ENCODE data around the gene CACNB3.

The CACNB3 gene

DNA sequence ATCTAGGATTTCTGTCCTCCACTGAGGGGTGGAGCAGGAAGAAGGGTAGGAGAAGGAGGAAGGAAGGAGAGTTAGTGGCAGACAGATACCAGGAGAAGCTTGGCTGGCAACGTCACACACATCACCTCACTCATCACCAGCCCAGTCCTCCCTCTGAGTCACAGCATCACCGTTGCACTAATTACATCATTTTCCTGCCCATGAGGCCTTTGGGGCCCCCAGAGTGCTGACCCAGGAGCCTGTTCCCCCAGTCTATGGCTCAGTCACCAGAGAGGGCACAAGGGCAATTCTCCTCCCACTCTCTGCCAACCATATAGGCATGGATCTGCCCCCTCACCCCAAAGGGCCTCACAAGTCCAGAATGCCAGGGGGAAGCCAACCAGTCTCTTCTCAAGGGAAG is 42.8 kb downstream of the CACNB3 start:
- no peak overlapping the region for H4K8ac ChIP-seq (ENCODE audit: low read length)
- no peak overlapping the region for H3K4me2 ChIP-seq (ENCODE audit: low read length, poor library complexity, severe bottlenecking)
- H3K36me3 ChIP-seq (ENCODE audit: control insufficient read depth in 1 of 2, insufficient read depth in 2 of 2, low read depth in 1 of 2, low read length in 2 of 2): no peaks in the 10 kb centered on the region
- no peak overlapping the region for H2BK12ac ChIP-seq (ENCODE audit: low read length in 2 of 2)
- no peak overlapping the region for H2BK5ac ChIP-seq (ENCODE audit: low read depth, low read length, poor library complexity, severe bottlenecking)
- no peaks in the 10 kb centered on the region for H3K79me1 ChIP-seq (replicated peaks; ENCODE audit: low read length, poor library complexity, severe bottlenecking)
- no peak overlapping the region for H3K14ac ChIP-seq (ENCODE audit: low read length in 2 of 2)
- WGBS: 60% methylated on average over 2 of the region's 2 CpGs
- peaks cover 57 to 60% of the 10 kb centered on the region in 2 experiments for H3K27me3 ChIP-seq (ENCODE audit: control insufficient read depth in 1 of 2, insufficient read depth in 1 of 2, low read length in 2 of 2)
- H3K4ac ChIP-seq (ENCODE audit: low read depth in 1 of 2, low read length in 2 of 2): no peak overlapping the region
- no peak overlapping the region for H2AK5ac ChIP-seq (ENCODE audit: low read length, severe bottlenecking)
- no peak overlapping the region for H3K23ac ChIP-seq (ENCODE audit: low read length in 2 of 2)
- no peak overlapping the region for H3K9ac ChIP-seq (ENCODE audit: low read length)
- H3K4me3 ChIP-seq (ENCODE audit: insufficient read depth in 1 of 2, low read depth in 1 of 2, low read length in 2 of 2): no peak overlapping the region
- DNase-seq: no peak
- H2BK120ac ChIP-seq (ENCODE audit: low read depth, low read length): no peak overlapping the region
- H3K4me1 ChIP-seq (ENCODE audit: control insufficient read depth, insufficient read depth, low read depth, low read length): peaks cover 9% of the 10 kb centered on the region
- no peaks in the 10 kb centered on the region for H3K9me3 ChIP-seq (ENCODE audit: control insufficient read depth, low read length)
- H2AFZ ChIP-seq (ENCODE audit: low read depth, low read length): no peak overlapping the region
- no peak overlapping the region for H2BK15ac ChIP-seq (ENCODE audit: low read depth, poor library complexity, severe bottlenecking)
- H3K27ac ChIP-seq (ENCODE audit: low read length, poor library complexity, severe bottlenecking): no peak overlapping the region
- no peak overlapping the region for H4K91ac ChIP-seq (ENCODE audit: low read length)
- no peak overlapping the region for H3K18ac ChIP-seq (ENCODE audit: low read depth in 1 of 2, low read length in 2 of 2)

DNA sequence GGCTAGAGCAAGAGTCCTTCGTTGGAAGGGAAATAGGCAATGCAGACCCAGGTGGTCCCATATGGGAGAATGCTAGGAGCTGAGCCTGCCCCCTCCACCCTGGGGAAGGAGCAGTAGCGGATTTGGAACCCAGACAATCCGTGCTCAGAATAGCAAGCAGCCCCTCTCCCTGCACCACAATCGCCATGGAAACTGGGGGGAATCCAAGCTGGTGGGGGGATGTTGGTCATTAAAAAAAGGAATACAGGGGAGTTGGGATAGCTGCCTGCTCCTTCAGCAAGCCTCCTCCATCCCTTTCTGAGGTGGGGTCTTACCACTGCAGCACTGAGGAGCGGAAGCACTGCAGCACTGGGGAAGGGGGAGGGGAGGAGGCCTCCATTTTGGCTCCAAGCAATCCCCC is 44.5 kb downstream of the CACNB3 start:
- Histone ChIP-seq H3K4me1 (ENCODE audit: control insufficient read depth, insufficient read depth, low read depth, low read length) (peaks cover 9% of the 10 kb centered on the region), H4K8ac (ENCODE audit: low read length) (no peak overlapping the region), H3K27me3 (ENCODE audit: control insufficient read depth in 1 of 2, insufficient read depth in 1 of 2, low read length in 2 of 2) (peaks cover 45 to 48% of the 10 kb centered on the region in 2 experiments), H2BK5ac (ENCODE audit: low read depth, low read length, poor library complexity, severe bottlenecking) (no peak overlapping the region), H2BK12ac (ENCODE audit: low read length in 2 of 2) (no peak overlapping the region), H2AK5ac (ENCODE audit: low read length, severe bottlenecking) (no peak overlapping the region), H3K18ac (ENCODE audit: low read depth in 1 of 2, low read length in 2 of 2) (no peak overlapping the region), H3K36me3 (ENCODE audit: control insufficient read depth in 1 of 2, insufficient read depth in 2 of 2, low read depth in 1 of 2, low read length in 2 of 2) (no peaks in the 10 kb centered on the region), H3K27ac (ENCODE audit: low read length, poor library complexity, severe bottlenecking) (no peak overlapping the region), H2AFZ (ENCODE audit: low read depth, low read length) (no peak overlapping the region), H2BK120ac (ENCODE audit: low read depth, low read length) (no peak overlapping the region), H4K91ac (ENCODE audit: low read length) (no peak overlapping the region), H3K9me3 (ENCODE audit: control insufficient read depth, low read length) (no peaks in the 10 kb centered on the region), H3K4ac (ENCODE audit: low read depth in 1 of 2, low read length in 2 of 2) (no peak overlapping the region), H3K9ac (ENCODE audit: low read length) (no peak overlapping the region), H3K23ac (ENCODE audit: low read length in 2 of 2) (no peak overlapping the region), H3K4me3 (ENCODE audit: insufficient read depth in 1 of 2, low read depth in 1 of 2, low read length in 2 of 2) (no peak overlapping the region), H3K14ac (ENCODE audit: low read length in 2 of 2) (no peak overlapping the region), H3K4me2 (ENCODE audit: low read length, poor library complexity, severe bottlenecking) (no peak overlapping the region), H3K79me1 (replicated peaks; ENCODE audit: low read length, poor library complexity, severe bottlenecking) (no peaks in the 10 kb centered on the region), H2BK15ac (ENCODE audit: low read depth, poor library complexity, severe bottlenecking) (no peak overlapping the region)
- DNase-seq: no peak
- WGBS: 76% methylated on average over 5 of the region's 5 CpGs

GRCh38 chr12:48863291-48863690 is 45.0 kb downstream of the CACNB3 start:
- no peak overlapping the region for H3K23ac ChIP-seq (ENCODE audit: low read length in 2 of 2)
- H4K91ac ChIP-seq (ENCODE audit: low read length): no peak overlapping the region
- no peak overlapping the region for H3K4ac ChIP-seq (ENCODE audit: low read depth in 1 of 2, low read length in 2 of 2)
- no peak overlapping the region for H2BK12ac ChIP-seq (ENCODE audit: low read length in 2 of 2)
- H3K4me1 ChIP-seq (ENCODE audit: control insufficient read depth, insufficient read depth, low read depth, low read length): peaks cover 9% of the 10 kb centered on the region
- H3K14ac ChIP-seq (ENCODE audit: low read length in 2 of 2): no peak overlapping the region
- H3K36me3 ChIP-seq (ENCODE audit: control insufficient read depth in 1 of 2, insufficient read depth in 2 of 2, low read depth in 1 of 2, low read length in 2 of 2): no peaks in the 10 kb centered on the region
- H3K27me3 ChIP-seq (ENCODE audit: control insufficient read depth in 1 of 2, insufficient read depth in 1 of 2, low read length in 2 of 2): peaks cover 43 to 45% of the 10 kb centered on the region in 2 experiments
- no peak overlapping the region for H3K4me3 ChIP-seq (ENCODE audit: insufficient read depth in 1 of 2, low read depth in 1 of 2, low read length in 2 of 2)
- no peak overlapping the region for H2AK5ac ChIP-seq (ENCODE audit: low read length, severe bottlenecking)
- 45% methylated on average over 4 of the region's 4 CpGs for WGBS
- H3K9me3 ChIP-seq (ENCODE audit: control insufficient read depth, low read length): no peaks in the 10 kb centered on the region
- H2BK120ac ChIP-seq (ENCODE audit: low read depth, low read length): no peak overlapping the region
- DNase-seq: no peak
- no peak overlapping the region for H4K8ac ChIP-seq (ENCODE audit: low read length)
- H3K9ac ChIP-seq (ENCODE audit: low read length): no peak overlapping the region
- H3K18ac ChIP-seq (ENCODE audit: low read depth in 1 of 2, low read length in 2 of 2): no peak overlapping the region
- no peak overlapping the region for H2BK5ac ChIP-seq (ENCODE audit: low read depth, low read length, poor library complexity, severe bottlenecking)
- H2BK15ac ChIP-seq (ENCODE audit: low read depth, poor library complexity, severe bottlenecking): no peak overlapping the region
- H3K4me2 ChIP-seq (ENCODE audit: low read length, poor library complexity, severe bottlenecking): no peak overlapping the region
- no peak overlapping the region for H3K27ac ChIP-seq (ENCODE audit: low read length, poor library complexity, severe bottlenecking)
- no peaks in the 10 kb centered on the region for H3K79me1 ChIP-seq (replicated peaks; ENCODE audit: low read length, poor library complexity, severe bottlenecking)
- H2AFZ ChIP-seq (ENCODE audit: low read depth, low read length): no peak overlapping the region

DNA sequence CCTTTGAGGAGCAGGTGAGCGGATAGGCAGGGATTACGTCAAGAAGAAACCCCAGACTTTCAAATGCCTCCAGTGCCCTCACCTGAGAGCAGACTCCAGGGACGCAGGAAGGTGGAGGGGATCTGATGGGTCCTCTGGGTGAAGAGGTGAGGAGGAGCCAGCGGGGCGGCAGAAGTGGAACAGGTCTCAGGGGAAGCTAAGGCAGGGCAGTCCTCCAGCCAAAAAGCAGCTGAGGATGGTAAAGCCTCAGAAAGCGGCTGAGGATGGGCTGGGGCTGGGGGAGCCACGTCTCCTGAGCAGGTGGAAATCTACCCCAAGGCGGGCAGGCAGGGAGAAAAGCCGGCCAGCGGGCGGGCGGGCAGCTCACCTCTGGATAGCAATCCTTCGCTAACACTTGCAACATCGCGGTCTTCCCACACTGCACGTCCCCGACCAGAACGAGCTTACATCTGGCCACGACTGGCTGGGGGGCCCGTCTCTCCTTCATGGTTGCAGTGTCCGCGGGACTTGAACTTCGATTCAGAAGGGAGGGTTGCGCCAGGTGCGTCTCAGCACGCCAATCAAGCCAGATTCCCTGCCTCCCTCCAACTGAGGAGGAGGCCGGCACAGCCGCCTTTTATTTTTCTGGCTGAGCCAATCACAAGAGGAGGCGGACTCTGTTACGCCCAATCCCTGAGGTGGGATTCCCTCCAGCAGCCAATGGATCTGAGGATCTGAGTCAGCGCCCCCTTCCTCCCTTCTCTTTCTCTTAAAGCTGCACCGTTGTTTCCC is 47.2 kb downstream of the CACNB3 start, which contains the start of gene RND1:
RND1 (minus strand) TSS at position 590 of the 771 bp plus-strand sequence; CDS start at position 487, 103 bp downstream.
- H3K4me1 ChIP-seq (ENCODE audit: control insufficient read depth, insufficient read depth, low read depth, low read length): peaks cover 9% of the 10 kb centered on the region
- H3K9me3 ChIP-seq (ENCODE audit: control insufficient read depth, low read length): no peaks in the 10 kb centered on the region
- H3K79me1 ChIP-seq (replicated peaks; ENCODE audit: low read length, poor library complexity, severe bottlenecking): no peaks in the 10 kb centered on the region
- H3K14ac ChIP-seq (ENCODE audit: low read length in 2 of 2): no peak within 1 kb of the TSS
- no peak within 1 kb of the TSS for H4K91ac ChIP-seq (ENCODE audit: low read length)
- H3K27me3 ChIP-seq (ENCODE audit: control insufficient read depth in 1 of 2, insufficient read depth in 1 of 2, low read length in 2 of 2): peaks cover 43 to 45% of the 10 kb centered on the region in 2 experiments
- H2BK5ac ChIP-seq (ENCODE audit: low read depth, low read length, poor library complexity, severe bottlenecking): no peak within 1 kb of the TSS
- no peaks in the 10 kb centered on the region for H3K36me3 ChIP-seq (ENCODE audit: control insufficient read depth in 1 of 2, insufficient read depth in 2 of 2, low read depth in 1 of 2, low read length in 2 of 2)
- H2BK12ac ChIP-seq (ENCODE audit: low read length in 2 of 2): no peak within 1 kb of the TSS
- peak within 1 kb of the TSS; percentile 69 for H2AFZ ChIP-seq (ENCODE audit: low read depth, low read length)
- no peak within 1 kb of the TSS for H2AK5ac ChIP-seq (ENCODE audit: low read length, severe bottlenecking)
- H3K23ac ChIP-seq (ENCODE audit: low read length in 2 of 2): no peak within 1 kb of the TSS
- WGBS: 3% methylated on average over 31 of the region's 32 CpGs
- H3K27ac ChIP-seq (ENCODE audit: low read length, poor library complexity, severe bottlenecking): no peak within 1 kb of the TSS
- H2BK120ac ChIP-seq (ENCODE audit: low read depth, low read length): no peak within 1 kb of the TSS
- peak within 1 kb of the TSS; percentile 67 for H3K4me2 ChIP-seq (ENCODE audit: low read length, poor library complexity, severe bottlenecking)
- H2BK15ac ChIP-seq (ENCODE audit: low read depth, poor library complexity, severe bottlenecking): no peak within 1 kb of the TSS
- H3K4me3 ChIP-seq (ENCODE audit: insufficient read depth in 1 of 2, low read depth in 1 of 2, low read length in 2 of 2): peak within 1 kb of the TSS; percentile 57 to 88
- H4K8ac ChIP-seq (ENCODE audit: low read length): no peak within 1 kb of the TSS
- H3K18ac ChIP-seq (ENCODE audit: low read depth in 1 of 2, low read length in 2 of 2): peak within 1 kb of the TSS in 1 of 2 experiments; percentile 11
- no peak within 1 kb of the TSS for H3K4ac ChIP-seq (ENCODE audit: low read depth in 1 of 2, low read length in 2 of 2)
- DNase-seq: peak; percentile 95
- peak within 1 kb of the TSS; percentile 64 for H3K9ac ChIP-seq (ENCODE audit: low read length)
